Endothelial cell of umbilical vein (primary cell): ENCODE measurements around the gene ZMAT3. TPM values are rescaled to one million over a fixed set of nuclear protein-coding genes. Genes with fewer than 3 reads are reported as not detected.

Experiments used
- BruUV-seq: library from RNA; stranded (reverse); fragments of 400-500 nt; replicated peaks from 2 replicates; lab custom pipeline; 2021; lab: Mats Ljungman, UMichigan
- CTCF ChIA-PET: fragments of 300-600, 350-600 bp; sonication (Branson Sonifier 250); formaldehyde crosslinking; loops from one replicate; lab custom pipeline; 2021; ENCODE audit warnings: antibody characterized with exemption, inconsistent platforms; lab: Charles Lee
- POLR2A ChIA-PET: fragments of 300-600, 350-600 bp; sonication (Branson Sonifier 250); formaldehyde crosslinking; loops from one replicate; lab custom pipeline; 2021; ENCODE audit warnings: antibody characterized with exemption, inconsistent platforms; lab: Charles Lee
- DNase-seq: peaks from one replicate; pipeline ENCODE4 v3.0.0-alpha.2; 2011; ENCODE audit warnings: low read depth, low spot score
- FAIRE-seq: peaks from 2 replicates; lab custom pipeline; 2011; peaks lifted over from hg19 to GRCh38; lab: Jason Lieb, UNC
- H2AFZ ChIP-seq: 2 replicates; pipeline ENCODE4 v1.6.0; 2012; ENCODE audit warnings: low read depth, low read length, control low read depth, inconsistent platforms
- H3K27ac ChIP-seq: 2 replicates; pipeline ENCODE4 v1.5.1; 2011; ENCODE audit warnings: low read depth, mild to moderate bottlenecking, control low read depth, low read length, moderate library complexity; ENCODE audit not compliant: insufficient read depth
- H3K27me3 ChIP-seq, 2 experiments: 2 replicates each; pipeline versions ENCODE4 v1.6.0 to v1.6.1; 2011; ENCODE audit warnings: low read length in 2 of 2, mixed read lengths in 1 of 2; ENCODE audit not compliant: control insufficient read depth in 2 of 2, insufficient read depth in 2 of 2
- H3K36me3 ChIP-seq, 2 experiments: 2 replicates in 1 of 2; 3 replicates in 1 of 2; pipeline ENCODE4 v1.5.1; 2011; ENCODE audit warnings: low read length in 2 of 2, mild to moderate bottlenecking in 1 of 2, moderate library complexity in 1 of 2; ENCODE audit not compliant: control insufficient read depth in 2 of 2, insufficient read depth in 2 of 2; ENCODE audit errors: extremely low read depth in 1 of 2
- H3K4me1 ChIP-seq: 3 replicates; pipeline ENCODE4 v1.5.1; 2011; ENCODE audit warnings: mild to moderate bottlenecking, low read length; ENCODE audit not compliant: control insufficient read depth, insufficient read depth; ENCODE audit errors: extremely low read depth
- H3K4me2 ChIP-seq: 2 replicates; pipeline ENCODE4 v1.6.1; 2011; ENCODE audit warnings: low read length, control low read depth, mixed read lengths; ENCODE audit not compliant: insufficient read depth
- H3K4me3 ChIP-seq, 3 experiments: fragments of 200-600 bp in 1 of 3; sonication (generic), shearing (Covaris generic) in 1 of 3; replicated peaks in 1 of 3; 2 replicates each; pipeline ENCODE4 v1.5.1; 2011 to 2016; ENCODE audit warnings: control low read depth in 3 of 3, low read length in 3 of 3, mild to moderate bottlenecking in 2 of 3, inconsistent platforms in 1 of 3, low read depth in 1 of 3, moderate library complexity in 1 of 3; ENCODE audit not compliant: insufficient read depth in 1 of 3
- H3K79me2 ChIP-seq: 2 replicates; pipeline ENCODE4 v1.6.0; 2012; ENCODE audit warnings: low read length, inconsistent platforms; ENCODE audit not compliant: control insufficient read depth, insufficient read depth
- H3K9ac ChIP-seq: replicated peaks from 2 replicates; pipeline ENCODE3; 2011; ENCODE audit warnings: low read length, control low read depth; ENCODE audit not compliant: insufficient read depth; ENCODE audit errors: extremely low read depth
- H3K9me1 ChIP-seq: replicated peaks from 3 replicates; pipeline ENCODE4 v1.6.0; 2011; ENCODE audit warnings: mild to moderate bottlenecking, low read length; ENCODE audit not compliant: control insufficient read depth, insufficient read depth; ENCODE audit errors: extremely low read depth
- H3K9me3 ChIP-seq: replicated peaks from 2 replicates; pipeline ENCODE4 v1.5.1; 2012; ENCODE audit warnings: low read length, inconsistent platforms; ENCODE audit not compliant: control insufficient read depth, insufficient read depth
- H4K20me1 ChIP-seq: replicated peaks from 2 replicates; pipeline ENCODE3; 2011; ENCODE audit warnings: mild to moderate bottlenecking, low read length; ENCODE audit not compliant: control insufficient read depth, insufficient read depth; ENCODE audit errors: extremely low read depth
- EZH2 ChIP-seq: IDR thresholded peaks from 2 replicates; pipeline ENCODE4 v1.6.1; 2012; ENCODE audit warnings: borderline replicate concordance, low read depth, mild to moderate bottlenecking, moderate library complexity, low read length, inconsistent platforms; ENCODE audit not compliant: severe bottlenecking
- FOS ChIP-seq: IDR thresholded peaks from 2 replicates; pipeline ENCODE4 v1.6.1; 2011; ENCODE audit warnings: mild to moderate bottlenecking, low read length, moderate library complexity, borderline replicate concordance; ENCODE audit not compliant: insufficient read depth
- GATA2 ChIP-seq: IDR thresholded peaks from 2 replicates; pipeline ENCODE4 v1.7.0; 2011; ENCODE audit warnings: low read depth, mild to moderate bottlenecking, moderate library complexity, mixed read lengths, low read length; ENCODE audit not compliant: insufficient read length, insufficient read depth
- JUN ChIP-seq: IDR thresholded peaks from 2 replicates; pipeline ENCODE4 v1.6.1; 2011; ENCODE audit warnings: borderline replicate concordance, low read depth; ENCODE audit not compliant: insufficient read length, insufficient read depth
- MYC ChIP-seq: IDR thresholded peaks from one replicate; pipeline ENCODE4 v1.6.1; 2011; ENCODE audit warnings: mild to moderate bottlenecking, low read depth, low read length
- POLR2A ChIP-seq: IDR thresholded peaks from 2 replicates; pipeline ENCODE4 v1.6.1; 2012; ENCODE audit warnings: low read depth, mild to moderate bottlenecking, control low read depth, low read length
- POLR2AphosphoS5 ChIP-seq: IDR thresholded peaks from 2 replicates; pipeline ENCODE4 v1.6.1; 2012; ENCODE audit warnings: low read depth, mild to moderate bottlenecking, control low read depth, low read length, moderate library complexity; ENCODE audit not compliant: insufficient read depth
- dilution Hi-C: fragments of 300-500 bp; cut with MboI; formaldehyde crosslinking; loops from one replicate; pipeline ENCODE4 v1.15.0; 2019; ENCODE audit warnings: low sequenced_read_pairs; ENCODE audit not compliant: extremely low pct_ligation_motif_present
- intact Hi-C: fragments of 100-400 bp; cut with micrococcal nuclease; formaldehyde crosslinking; loops from one replicate; pipeline ENCODE4 v1.10.0; 2022
- polyA plus RNA-seq, 4 experiments: library from polyadenylated mRNA; depleted of rRNA in 3 of 4; stranded (reverse) in 3 of 4; unstranded in 1 of 4; fragments of >200 nt; gene quantifications; 2 replicates each; pipeline versions ENCODE4 v1.2.1 to v1.2.3, GENCODE V29; 2011 to 2012; ENCODE audit warnings: missing spikeins in 1 of 4
- total RNA-seq: library from RNA; stranded (reverse); gene quantifications from 2 replicates; pipeline ENCODE4 v1.2.3, GENCODE V29; 2021
- TF ChIP-seq, protein P1 (sequence below): IDR thresholded peaks from 2 replicates; pipeline ENCODE4 v1.6.1; 2011; ENCODE audit not compliant: insufficient read depth, insufficient read length
- TF ChIP-seq, protein P2 (sequence below), 2 donors: IDR thresholded peaks; 1 replicate in 1 of 2; 2 replicates in 1 of 2; pipeline ENCODE4 v1.5.1; 2011; ENCODE audit warnings: low read length in 2 of 2, mild to moderate bottlenecking in 2 of 2, moderate library complexity in 2 of 2, control low read depth in 1 of 2, inconsistent platforms in 1 of 2, low read depth in 1 of 2; ENCODE audit not compliant: insufficient read depth in 1 of 2; ENCODE audit errors: extremely low read depth in 1 of 2

The ZMAT3 gene
- total and polyA plus RNA-seq, 2 donors (not counting 3 experiments of a cell fraction or from before 2014, with no cell fraction given), result 13.2 to 33.1 TPM

DNA sequence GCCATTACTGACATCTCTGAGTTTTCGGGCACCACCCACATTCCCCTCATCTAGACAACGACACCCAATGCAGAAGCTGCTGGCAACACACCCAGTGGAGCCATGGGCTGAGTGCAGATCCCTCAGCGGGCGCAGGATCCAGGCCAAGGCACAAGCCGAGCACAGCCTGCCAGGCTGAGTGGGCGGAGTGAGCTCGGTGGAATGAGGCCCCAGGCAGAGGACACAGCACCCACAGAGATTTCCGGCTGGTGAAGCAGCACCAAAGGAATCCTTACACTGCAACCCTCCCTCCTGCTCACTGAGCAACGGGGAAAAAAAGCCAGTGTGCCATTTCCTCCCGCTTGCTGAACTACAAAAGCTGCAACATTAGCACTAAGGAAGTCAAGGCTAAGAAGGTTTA, 34.3 kb downstream of the ZMAT3 start:
- no peak overlapping the region for H3K4me3 ChIP-seq
- DNase-seq (no peak), FAIRE-seq (no peak)
- no peaks in the 10 kb centered on the region for H4K20me1 ChIP-seq
- dilution Hi-C loops (no loop called here), intact Hi-C loops (no loop called here)
- no peak overlapping the region for H2AFZ ChIP-seq
- H3K4me2 ChIP-seq, result no peak overlapping the region
- H3K9me1 ChIP-seq, result no peaks in the 10 kb centered on the region
- ChIA-PET CTCF (interaction anchor here (1.2 kb wide), 2 partner anchors 10 to 12 kb away, joined by 3 to 4 read pairs; no protein-coding TSS in a partner anchor), POLR2A (no interaction called here)
- no peaks in the 10 kb centered on the region for H3K9me3 ChIP-seq
- no peak for TF ChIP-seq JUN
- no peak for TF ChIP-seq FOS
- TF ChIP-seq, protein P1, sequence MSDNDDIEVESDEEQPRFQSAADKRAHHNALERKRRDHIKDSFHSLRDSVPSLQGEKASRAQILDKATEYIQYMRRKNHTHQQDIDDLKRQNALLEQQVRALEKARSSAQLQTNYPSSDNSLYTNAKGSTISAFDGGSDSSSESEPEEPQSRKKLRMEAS, result no peak
- TF ChIP-seq EZH2, result no peak
- TF ChIP-seq POLR2AphosphoS5, result no peak
- TF ChIP-seq MYC, result no peak
- TF ChIP-seq, protein P2, sequence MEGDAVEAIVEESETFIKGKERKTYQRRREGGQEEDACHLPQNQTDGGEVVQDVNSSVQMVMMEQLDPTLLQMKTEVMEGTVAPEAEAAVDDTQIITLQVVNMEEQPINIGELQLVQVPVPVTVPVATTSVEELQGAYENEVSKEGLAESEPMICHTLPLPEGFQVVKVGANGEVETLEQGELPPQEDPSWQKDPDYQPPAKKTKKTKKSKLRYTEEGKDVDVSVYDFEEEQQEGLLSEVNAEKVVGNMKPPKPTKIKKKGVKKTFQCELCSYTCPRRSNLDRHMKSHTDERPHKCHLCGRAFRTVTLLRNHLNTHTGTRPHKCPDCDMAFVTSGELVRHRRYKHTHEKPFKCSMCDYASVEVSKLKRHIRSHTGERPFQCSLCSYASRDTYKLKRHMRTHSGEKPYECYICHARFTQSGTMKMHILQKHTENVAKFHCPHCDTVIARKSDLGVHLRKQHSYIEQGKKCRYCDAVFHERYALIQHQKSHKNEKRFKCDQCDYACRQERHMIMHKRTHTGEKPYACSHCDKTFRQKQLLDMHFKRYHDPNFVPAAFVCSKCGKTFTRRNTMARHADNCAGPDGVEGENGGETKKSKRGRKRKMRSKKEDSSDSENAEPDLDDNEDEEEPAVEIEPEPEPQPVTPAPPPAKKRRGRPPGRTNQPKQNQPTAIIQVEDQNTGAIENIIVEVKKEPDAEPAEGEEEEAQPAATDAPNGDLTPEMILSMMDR (IDR thresholded peaks at IDR 0.05; ENCODE audit: extremely low read depth in 1 of 2, insufficient read depth in 1 of 2, low read depth in 1 of 2, low read length in 2 of 2), result no peak
- no peak for TF ChIP-seq POLR2A
- no peak for TF ChIP-seq GATA2
- H3K4me1 ChIP-seq, result no peaks in the 10 kb centered on the region
- H3K9ac ChIP-seq, result no peak overlapping the region
- H3K79me2 ChIP-seq, result peaks cover 75% of the 10 kb centered on the region
- H3K36me3 ChIP-seq, result no peaks in the 10 kb centered on the region
- no peak overlapping the region for H3K27ac ChIP-seq
- no TSS peak for BruUV-seq
- no peaks in the 10 kb centered on the region for H3K27me3 ChIP-seq
